Measurements from ENCODE around the gene KCNK10. TPM values are rescaled to one million over a fixed set of nuclear protein-coding genes. Genes with fewer than 3 reads are reported as not detected.
A peak's percentile ranks its signal among the peaks of the same experiment; 100 is the strongest.

KCNK10 gene
- total RNA-seq, 4 donors from 2014 or later, result 0.04 to 0.08 TPM; not detected in 2

GRCh38 chr14:88181072-88181471, 142.0 kb downstream of the KCNK10 start:
- no peak overlapping the region for H3K4me3 ChIP-seq
- WGBS, result 49% methylated on average over 5 of the region's 5 CpGs
- no peaks in the 10 kb centered on the region for H3K27me3 ChIP-seq
- no peaks in the 10 kb centered on the region for H3K4me1 ChIP-seq
- DNase-seq (ENCODE audit: low spot score in 2 of 2), result no peak
- TF ChIP-seq POLR2AphosphoS5 (IDR thresholded peaks at IDR 0.05), result no peak
- no peak for TF ChIP-seq EP300 (IDR thresholded peaks at IDR 0.05)
- no peak for TF ChIP-seq POLR2A (IDR thresholded peaks at IDR 0.05)
- TF ChIP-seq CTCF (IDR thresholded peaks at IDR 0.05), result no peak
- no peak overlapping the region for H3K27ac ChIP-seq
- H3K9me3 ChIP-seq, result no peaks in the 10 kb centered on the region
- H3K36me3 ChIP-seq, result no peaks in the 10 kb centered on the region

GRCh38 chr14:88179716-88180115, 143.4 kb downstream of the KCNK10 start:
- Histone ChIP-seq H3K27me3 (no peaks in the 10 kb centered on the region), H3K4me1 (no peaks in the 10 kb centered on the region), H3K9me3 (no peaks in the 10 kb centered on the region), H3K27ac (no peak overlapping the region), H3K4me3 (no peak overlapping the region), H3K36me3 (no peaks in the 10 kb centered on the region)
- TF ChIP-seq POLR2A (IDR thresholded peaks at IDR 0.05), result no peak
- TF ChIP-seq CTCF (IDR thresholded peaks at IDR 0.05), result no peak
- TF ChIP-seq EP300 (IDR thresholded peaks at IDR 0.05), result no peak
- TF ChIP-seq POLR2AphosphoS5 (IDR thresholded peaks at IDR 0.05), result no peak
- no peak for DNase-seq (ENCODE audit: low spot score in 2 of 2)
- WGBS, result 88% methylated on average over 6 of the region's 6 CpGs

GRCh38 chr14:88170333-88170732, 152.7 kb downstream of the KCNK10 start:
- H3K36me3 ChIP-seq, result no peaks in the 10 kb centered on the region
- H3K4me3 ChIP-seq, result no peak overlapping the region
- TF ChIP-seq POLR2A (IDR thresholded peaks at IDR 0.05), result no peak
- no peak for TF ChIP-seq EP300 (IDR thresholded peaks at IDR 0.05)
- no peak for TF ChIP-seq POLR2AphosphoS5 (IDR thresholded peaks at IDR 0.05)
- TF ChIP-seq CTCF (IDR thresholded peaks at IDR 0.05), result no peak
- no peaks in the 10 kb centered on the region for H3K27me3 ChIP-seq
- no peaks in the 10 kb centered on the region for H3K4me1 ChIP-seq
- no peaks in the 10 kb centered on the region for H3K9me3 ChIP-seq
- no peak overlapping the region for H3K27ac ChIP-seq
- DNase-seq (ENCODE audit: low spot score in 2 of 2), result no peak

GRCh38 chr14:88168498-88169165, 154.4 kb downstream of the KCNK10 start:
- Histone ChIP-seq H3K4me3 (no peak overlapping the region), H3K27ac (no peak overlapping the region), H3K9me3 (no peaks in the 10 kb centered on the region), H3K27me3 (peaks cover 2% of the 10 kb centered on the region), H3K36me3 (no peaks in the 10 kb centered on the region), H3K4me1 (no peaks in the 10 kb centered on the region)
- 63% methylated on average over 3 of the region's 3 CpGs for WGBS
- TF ChIP-seq CTCF (IDR thresholded peaks at IDR 0.05) (peak; percentile 21 to 61), EP300 (IDR thresholded peaks at IDR 0.05) (no peak)
- DNase-seq (ENCODE audit: low spot score in 2 of 2), result no peak

GRCh38 chr14:88168025-88168424, 155.0 kb downstream of the KCNK10 start:
- TF ChIP-seq POLR2AphosphoS5 (IDR thresholded peaks at IDR 0.05), result no peak
- TF ChIP-seq POLR2A (IDR thresholded peaks at IDR 0.05), result no peak
- no peak for TF ChIP-seq EP300 (IDR thresholded peaks at IDR 0.05)
- no peak for TF ChIP-seq CTCF (IDR thresholded peaks at IDR 0.05)
- DNase-seq (ENCODE audit: low spot score in 2 of 2), result no peak
- peaks cover 3% of the 10 kb centered on the region for H3K27me3 ChIP-seq
- no peaks in the 10 kb centered on the region for H3K36me3 ChIP-seq
- H3K9me3 ChIP-seq, result no peaks in the 10 kb centered on the region
- no peak overlapping the region for H3K4me3 ChIP-seq
- no peak overlapping the region for H3K27ac ChIP-seq
- no peaks in the 10 kb centered on the region for H3K4me1 ChIP-seq
- WGBS, result 87% methylated on average over 7 of the region's 7 CpGs

All from suprapubic skin (tissue), 4 donors.